ENCODE results near the gene SOS2. TPM values are rescaled to one million over a fixed set of nuclear protein-coding genes. Genes with fewer than 3 reads are reported as not detected.

Gene SOS2
- polyA plus RNA-seq, 3 donors, result 9.3 to 24.3 (median 12.0) TPM

GRCh38 chr14:50088117-50088515 lies 143.3 kb downstream of the SOS2 start:
- H3K4me2 ChIP-seq (replicated peaks; ENCODE audit: extremely low read depth, low read length, poor library complexity, severe bottlenecking), result no peak overlapping the region
- H3K4me3 ChIP-seq (replicated peaks in 1 of 3; ENCODE audit: low read depth in 2 of 3, low read length in 3 of 3), result no peak overlapping the region
- Mint-ChIP-seq H3K9me3 (no peaks in the 10 kb centered on the region), H3K36me3 (peaks cover 13 to 19% of the 10 kb centered on the region in 2 donors), H3K4me1 (peaks cover 28% of the 10 kb centered on the region), H3K27ac (peak overlapping the region in 1 of 7 donors; percentile 51), H3K4me3 (no peak overlapping the region), H3K27me3 (ENCODE audit: low read depth in 3 of 3) (peaks cover 0 to 1% (median 0%) of the 10 kb centered on the region in 3 donors)
- H3K79me2 ChIP-seq (ENCODE audit: insufficient read depth, low read length), result no peaks in the 10 kb centered on the region
- H3K27me3 ChIP-seq (ENCODE audit: control insufficient read depth in 2 of 2, insufficient read depth in 2 of 2, low read length in 2 of 2), result no peaks in the 10 kb centered on the region
- peaks cover 19 to 28% of the 10 kb centered on the region in 2 donors for H3K4me1 ChIP-seq (ENCODE audit: control insufficient read depth in 1 of 2, insufficient read depth in 2 of 2, low read length in 2 of 2)
- TF ChIP-seq, protein P1, sequence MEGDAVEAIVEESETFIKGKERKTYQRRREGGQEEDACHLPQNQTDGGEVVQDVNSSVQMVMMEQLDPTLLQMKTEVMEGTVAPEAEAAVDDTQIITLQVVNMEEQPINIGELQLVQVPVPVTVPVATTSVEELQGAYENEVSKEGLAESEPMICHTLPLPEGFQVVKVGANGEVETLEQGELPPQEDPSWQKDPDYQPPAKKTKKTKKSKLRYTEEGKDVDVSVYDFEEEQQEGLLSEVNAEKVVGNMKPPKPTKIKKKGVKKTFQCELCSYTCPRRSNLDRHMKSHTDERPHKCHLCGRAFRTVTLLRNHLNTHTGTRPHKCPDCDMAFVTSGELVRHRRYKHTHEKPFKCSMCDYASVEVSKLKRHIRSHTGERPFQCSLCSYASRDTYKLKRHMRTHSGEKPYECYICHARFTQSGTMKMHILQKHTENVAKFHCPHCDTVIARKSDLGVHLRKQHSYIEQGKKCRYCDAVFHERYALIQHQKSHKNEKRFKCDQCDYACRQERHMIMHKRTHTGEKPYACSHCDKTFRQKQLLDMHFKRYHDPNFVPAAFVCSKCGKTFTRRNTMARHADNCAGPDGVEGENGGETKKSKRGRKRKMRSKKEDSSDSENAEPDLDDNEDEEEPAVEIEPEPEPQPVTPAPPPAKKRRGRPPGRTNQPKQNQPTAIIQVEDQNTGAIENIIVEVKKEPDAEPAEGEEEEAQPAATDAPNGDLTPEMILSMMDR (IDR thresholded peaks at IDR 0.05), result no peak
- intact Hi-C loops (cut with micrococcal nuclease), result no loop called here
- H3K9ac ChIP-seq (ENCODE audit: insufficient read depth, low read length, poor library complexity, severe bottlenecking), result no peak overlapping the region
- no CpG with 5 or more reads among the region's 2 CpGs for WGBS (ENCODE audit: insufficient coverage)
- peaks cover 0 to 11% of the 10 kb centered on the region in 2 donors for H3K36me3 ChIP-seq (replicated peaks in 1 of 2; ENCODE audit: control insufficient read depth in 1 of 2, insufficient read depth in 2 of 2, low read length in 2 of 2)
- H3K9me3 ChIP-seq (replicated peaks in 1 of 2; ENCODE audit: control insufficient read depth in 1 of 2, insufficient read depth in 1 of 2, low read length in 2 of 2), result no peaks in the 10 kb centered on the region
- no peaks in the 10 kb centered on the region for H4K20me1 ChIP-seq (ENCODE audit: insufficient read depth, low read length)
- no peak for DNase-seq
- H3K27ac ChIP-seq (ENCODE audit: low read depth in 1 of 2, low read length in 2 of 2), result no peak overlapping the region
- no peak overlapping the region for H2AFZ ChIP-seq (ENCODE audit: insufficient read depth, low read depth, low read length, poor library complexity, severe bottlenecking)

- DNase-seq, result no peak
- intact Hi-C loops (cut with micrococcal nuclease), result no loop called here
Measured at GRCh38 chr14:50087341-50088116, 143.8 kb downstream of the SOS2 start.

More at GRCh38 chr14:50087341-50088116, 143.8 kb downstream of the SOS2 start:
- H3K27ac Mint-ChIP-seq, result peak overlapping the region in 4 of 7 donors; percentile 0 to 51 (median 35)
- H3K4me1 Mint-ChIP-seq, result peaks cover 34% of the 10 kb centered on the region
- H3K36me3 Mint-ChIP-seq, result peaks cover 13 to 18% of the 10 kb centered on the region in 2 donors
- no peaks in the 10 kb centered on the region for H3K79me2 ChIP-seq (ENCODE audit: insufficient read depth, low read length)
- H3K27ac ChIP-seq (ENCODE audit: low read depth in 1 of 2, low read length in 2 of 2), result no peak overlapping the region
- H3K4me3 ChIP-seq (replicated peaks in 1 of 3; ENCODE audit: low read depth in 2 of 3, low read length in 3 of 3), result no peak overlapping the region
- no peaks in the 10 kb centered on the region for H3K27me3 ChIP-seq (ENCODE audit: control insufficient read depth in 2 of 2, insufficient read depth in 2 of 2, low read length in 2 of 2)
- no peak overlapping the region for H3K9ac ChIP-seq (ENCODE audit: insufficient read depth, low read length, poor library complexity, severe bottlenecking)
- peaks cover 0 to 1% (median 0%) of the 10 kb centered on the region in 3 donors for H3K27me3 Mint-ChIP-seq (ENCODE audit: low read depth in 3 of 3)
- peaks cover 0 to 11% of the 10 kb centered on the region in 2 donors for H3K36me3 ChIP-seq (replicated peaks in 1 of 2; ENCODE audit: control insufficient read depth in 1 of 2, insufficient read depth in 2 of 2, low read length in 2 of 2)
- 100% methylated on average over 1 of the region's 1 CpG for WGBS (ENCODE audit: insufficient coverage)
- H3K4me2 ChIP-seq (replicated peaks; ENCODE audit: extremely low read depth, low read length, poor library complexity, severe bottlenecking), result no peak overlapping the region
- H3K9me3 ChIP-seq (replicated peaks in 1 of 2; ENCODE audit: control insufficient read depth in 1 of 2, insufficient read depth in 1 of 2, low read length in 2 of 2), result no peaks in the 10 kb centered on the region
- no peak overlapping the region for H2AFZ ChIP-seq (ENCODE audit: insufficient read depth, low read depth, low read length, poor library complexity, severe bottlenecking)
- no peak overlapping the region for H3K4me3 Mint-ChIP-seq
- peaks cover 25 to 34% of the 10 kb centered on the region in 2 donors for H3K4me1 ChIP-seq (ENCODE audit: control insufficient read depth in 1 of 2, insufficient read depth in 2 of 2, low read length in 2 of 2)
- H3K9me3 Mint-ChIP-seq, result no peaks in the 10 kb centered on the region
- no peaks in the 10 kb centered on the region for H4K20me1 ChIP-seq (ENCODE audit: insufficient read depth, low read length)
- TF ChIP-seq, protein P1 (IDR thresholded peaks at IDR 0.05), result no peak

Measured in CD14-positive monocyte (primary cell).